ENCODE measurements around the gene TANK.
"Not testable (repeated sequence)": the region's sequence is repeated elsewhere in the genome, so short reads cannot be mapped to it uniquely, and the experiment has no call there.

The TANK gene

GRCh38 chr2:161223139-161223732, 63.0 kb downstream of the TANK start:
- DNase-seq: no peak

- no peak for DNase-seq
Observed at GRCh38 chr2:161228511-161229240, 68.4 kb downstream of the TANK start.

- no peak for DNase-seq
Observed at GRCh38 chr2:161230959-161231358, 70.7 kb downstream of the TANK start.

GRCh38 chr2:161232571-161232970, 72.3 kb downstream of the TANK start:
- no peak for DNase-seq

GRCh38 chr2:161233858-161234431, 73.7 kb downstream of the TANK start:
- no peak for DNase-seq

- DNase-seq: no peak
Observed at GRCh38 chr2:161234627-161235026, 74.4 kb downstream of the TANK start.

- DNase-seq: peak in 54 of 56 donors; percentile 19 to 81 (median 66)
Observed at GRCh38 chr2:161237392-161238264, 77.4 kb downstream of the TANK start.

GRCh38 chr2:161238265-161238559, 78.0 kb downstream of the TANK start:
- DNase-seq: peak in 13 of 56 donors; percentile 29 to 72 (median 47)

- DNase-seq: peak; percentile 17 to 92 (median 79)
Observed at GRCh38 chr2:161238560-161239325, 78.5 kb downstream of the TANK start.

- DNase-seq: peak in 4 of 56 donors; percentile 0 to 43 (median 20)
Observed at GRCh38 chr2:161239326-161240109, 79.3 kb downstream of the TANK start.

- DNase-seq: no peak
Observed at GRCh38 chr2:161241894-161242293, 81.7 kb downstream of the TANK start.

- no peak for DNase-seq
Observed at GRCh38 chr2:161243312-161243711, 83.1 kb downstream of the TANK start.

- DNase-seq: no peak
Observed at GRCh38 chr2:161243905-161244304, 83.7 kb downstream of the TANK start.

- DNase-seq: not testable (repeated sequence)
Observed at GRCh38 chr2:161244387-161245260, 84.4 kb downstream of the TANK start.

GRCh38 chr2:161245261-161245553, 85.0 kb downstream of the TANK start:
- no peak for DNase-seq

- DNase-seq: no peak
Observed at GRCh38 chr2:161245671-161246070, 85.4 kb downstream of the TANK start.

GRCh38 chr2:161246281-161246680, 86.1 kb downstream of the TANK start:
- no peak for DNase-seq

- DNase-seq: no peak
Observed at GRCh38 chr2:161250864-161251436, 90.7 kb downstream of the TANK start.

All from amygdala (tissue), 56 donors.